Transverse colon (tissue), 3 donors: Measurements from ENCODE around the gene ZNF512B.

Experiments used
- CTCF ChIP-seq, 5 experiments: fragments of 200-600 bp in 3 of 5; fragments of 450-650 bp in 2 of 5; sonication (generic) in 3 of 5; IDR thresholded peaks; 1 replicate in 2 of 5; 2 replicates in 3 of 5; pipeline ENCODE4 v1.5.1; 2016 to 2017; ENCODE audit warnings: antibody characterized with exemption in 5 of 5, inconsistent platforms in 3 of 5, mild to moderate bottlenecking in 2 of 5, moderate library complexity in 1 of 5
- POLR2A ChIP-seq: fragments of 450-650 bp; IDR thresholded peaks from one replicate; pipeline ENCODE4 v1.6.1; 2016; ENCODE audit warnings: antibody characterized with exemption, mild to moderate bottlenecking, moderate library complexity

GRCh38 chr20:64003960-64004725, 34.4 kb upstream of the ZNF512B start:
- TF ChIP-seq CTCF (IDR thresholded peaks at IDR 0.05) (no peak), POLR2A (no peak)
